ENCODE results near the gene MAP6.

DNA sequence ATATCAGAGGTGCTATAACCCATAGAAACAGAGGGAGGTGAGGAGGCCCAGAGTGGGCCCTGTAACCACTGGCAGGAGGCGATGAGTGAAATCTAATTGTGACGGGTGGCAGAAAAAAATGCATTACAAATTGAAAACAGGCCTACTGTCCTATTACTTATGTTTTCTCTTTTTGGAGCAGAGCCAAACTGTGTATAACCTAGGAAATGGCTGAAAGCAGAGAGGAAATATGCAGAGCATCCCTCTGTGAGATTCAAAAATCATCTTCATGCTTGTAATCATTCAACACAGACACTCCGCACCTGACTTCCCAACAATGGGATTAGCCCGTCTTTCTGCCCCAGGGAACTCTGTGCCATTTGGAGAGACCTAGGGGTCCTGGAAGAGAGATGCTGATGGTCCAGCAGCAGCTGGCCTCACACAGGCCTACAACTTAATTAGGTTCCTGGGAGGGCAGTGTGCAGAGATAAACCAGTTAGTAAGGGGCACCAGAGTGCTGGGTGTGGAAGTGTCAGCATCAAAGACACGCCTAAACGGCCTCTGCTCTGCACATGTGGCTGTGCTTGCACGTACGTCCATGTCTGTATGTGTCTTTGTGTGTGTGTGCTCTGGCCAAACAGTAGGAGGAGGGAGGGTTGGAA lies 41.8 kb downstream of the MAP6 start:
- TF ChIP-seq POLR2AphosphoS5 (IDR thresholded peaks at IDR 0.05; ENCODE audit: insufficient read depth in 1 of 2, low read depth in 1 of 2) (no peak), CTCF (IDR thresholded peaks at IDR 0.05) (no peak)
